ENCODE results near the gene ASIC3.
"Not testable (repeated sequence)": the region's sequence is repeated elsewhere in the genome, so short reads cannot be mapped to it uniquely, and the experiment has no call there.

The ASIC3 gene

DNA sequence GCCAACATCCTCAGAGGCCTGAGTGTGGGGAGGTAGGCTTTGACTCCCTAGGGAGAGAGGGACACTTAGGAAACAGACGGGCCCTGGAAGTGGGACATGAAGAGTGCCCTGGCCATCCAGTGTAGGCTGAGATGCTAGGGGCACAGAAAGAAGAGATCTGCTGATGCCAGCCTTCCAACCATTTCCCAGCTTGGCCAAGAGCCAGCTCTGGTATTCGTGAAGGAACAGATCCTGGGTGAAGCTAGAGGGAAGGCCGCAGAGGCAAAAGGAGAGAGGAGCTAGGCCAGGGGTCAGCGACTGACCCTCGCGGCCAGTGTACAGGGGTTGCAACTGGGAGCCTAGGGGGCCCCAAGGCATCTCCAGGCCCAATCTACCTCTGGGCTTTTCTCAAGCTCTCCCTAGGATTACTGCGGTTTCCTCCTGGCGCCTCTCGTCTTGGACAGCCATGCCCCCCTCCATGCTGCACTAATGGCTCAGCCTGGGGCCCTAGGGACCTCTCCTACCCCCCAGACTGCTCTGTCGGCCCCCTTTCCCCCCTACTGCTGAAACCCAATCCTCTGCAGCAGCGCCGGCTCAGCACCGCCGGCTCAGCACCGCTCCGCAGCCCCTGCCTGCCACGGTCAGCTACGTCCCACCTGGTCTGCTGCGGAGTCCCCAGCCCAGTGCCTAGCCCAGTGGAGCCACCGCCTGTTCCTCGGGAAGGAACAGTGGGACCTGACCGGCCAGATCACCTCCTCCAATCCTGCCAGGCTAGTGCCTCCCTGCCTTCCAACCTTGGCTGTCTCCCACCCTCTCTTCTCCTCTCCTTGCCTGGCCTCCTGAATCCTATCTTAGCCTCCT is at the start of gene ASIC3:
Gene ASIC3, plus strand, starts transcription at position 556 of the 840 bp plus-strand sequence. CDS start 355 bp downstream, outside the sequence.
- DNase-seq (ENCODE audit: low spot score), result no peak

DNA sequence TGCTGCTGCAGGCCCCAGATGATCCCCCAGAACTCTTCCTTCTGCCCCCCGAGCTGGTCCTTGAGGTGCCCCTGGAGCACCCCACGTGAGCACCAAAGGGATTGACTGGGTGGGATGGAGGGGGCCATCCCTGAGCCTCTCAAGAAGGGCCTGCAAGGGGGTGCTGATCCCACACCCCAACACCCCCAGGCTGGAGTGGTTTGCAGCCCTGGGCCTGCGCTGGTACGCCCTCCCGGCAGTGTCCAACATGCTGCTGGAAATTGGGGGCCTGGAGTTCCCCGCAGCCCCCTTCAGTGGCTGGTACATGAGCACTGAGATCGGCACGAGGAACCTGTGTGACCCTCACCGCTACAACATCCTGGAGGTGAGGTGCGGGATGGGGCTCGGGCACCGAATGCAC is 49.3 kb upstream of the ASIC3 start:
- no peak for DNase-seq (ENCODE audit: low spot score)

- DNase-seq (ENCODE audit: low spot score), result no peak
Measured at GRCh38 chr7:150999497-151000230, 48.7 kb upstream of the ASIC3 start.

DNA sequence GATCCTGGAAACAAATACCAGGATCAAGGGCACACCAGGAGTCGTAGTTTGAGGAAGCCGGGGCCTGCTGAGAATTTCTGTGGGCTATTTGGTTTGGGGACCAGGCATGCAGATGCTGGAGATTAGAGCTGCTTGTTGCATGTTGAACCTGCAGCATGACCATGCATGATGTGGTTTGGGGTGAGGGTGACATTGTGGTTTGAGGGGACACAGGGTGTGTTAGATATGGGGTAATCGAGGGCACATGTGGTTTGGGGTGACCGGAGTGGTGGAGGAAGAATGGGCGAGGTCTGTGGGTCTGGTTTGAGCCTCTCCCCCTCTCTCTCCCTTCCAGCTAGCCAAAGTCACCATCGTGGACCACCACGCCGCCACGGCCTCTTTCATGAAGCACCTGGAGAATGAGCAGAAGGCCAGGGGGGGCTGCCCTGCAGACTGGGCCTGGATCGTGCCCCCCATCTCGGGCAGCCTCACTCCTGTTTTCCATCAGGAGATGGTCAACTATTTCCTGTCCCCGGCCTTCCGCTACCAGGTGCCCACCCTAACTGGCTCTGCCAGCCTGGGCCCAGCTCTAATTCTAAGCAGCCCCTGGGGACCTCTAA is 47.3 kb upstream of the ASIC3 start:
- DNase-seq (ENCODE audit: low spot score), result no peak

GRCh38 chr7:151001546-151001945 is 46.8 kb upstream of the ASIC3 start:
- no peak for DNase-seq (ENCODE audit: low spot score)

DNA sequence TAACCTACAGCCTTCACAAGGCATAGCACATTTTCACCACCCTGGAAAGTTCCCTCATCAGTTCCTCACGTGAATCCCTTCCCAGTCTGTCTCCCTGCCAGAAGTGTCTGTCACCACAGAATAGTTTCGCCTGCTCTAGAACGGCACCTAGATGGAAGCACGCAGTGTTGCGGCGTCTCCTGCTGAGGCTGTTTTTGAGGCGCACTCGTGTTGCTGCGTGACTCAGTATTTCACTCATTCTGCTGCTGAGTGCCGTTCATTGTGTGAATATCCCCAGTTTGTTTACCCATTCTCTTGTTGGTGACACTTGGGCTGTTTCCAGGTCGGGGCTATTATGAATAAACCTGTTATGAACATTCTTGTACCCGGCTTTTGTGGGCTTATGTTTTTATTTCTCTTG is 44.8 kb upstream of the ASIC3 start:
- no peak for DNase-seq (ENCODE audit: low spot score)

GRCh38 chr7:151005566-151005965 is 42.8 kb upstream of the ASIC3 start:
- DNase-seq (ENCODE audit: low spot score), result no peak

- DNase-seq (ENCODE audit: low spot score), result no peak
Measured at GRCh38 chr7:151006590-151007300, 41.6 kb upstream of the ASIC3 start.

GRCh38 chr7:151007469-151007898 is 40.8 kb upstream of the ASIC3 start:
- DNase-seq (ENCODE audit: low spot score), result no peak

DNA sequence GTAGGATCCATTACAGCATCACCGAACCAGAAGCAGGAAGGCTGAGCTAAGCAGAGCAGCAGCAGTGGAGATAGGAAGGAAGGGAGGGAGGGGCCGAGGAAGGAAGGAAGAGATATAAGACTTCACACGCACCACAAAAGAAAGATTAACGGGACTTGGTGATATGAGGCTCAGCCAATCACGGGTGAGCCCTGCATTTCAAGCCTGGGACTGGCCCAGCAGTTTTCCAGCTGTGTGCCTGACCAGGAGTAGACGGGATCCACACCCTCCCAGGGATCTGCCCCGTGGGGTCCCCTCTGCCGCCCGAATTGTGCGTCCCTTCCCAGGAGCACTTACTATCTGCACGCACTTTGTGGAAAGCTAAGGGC is 40.2 kb upstream of the ASIC3 start:
- no peak for DNase-seq (ENCODE audit: low spot score)

DNA sequence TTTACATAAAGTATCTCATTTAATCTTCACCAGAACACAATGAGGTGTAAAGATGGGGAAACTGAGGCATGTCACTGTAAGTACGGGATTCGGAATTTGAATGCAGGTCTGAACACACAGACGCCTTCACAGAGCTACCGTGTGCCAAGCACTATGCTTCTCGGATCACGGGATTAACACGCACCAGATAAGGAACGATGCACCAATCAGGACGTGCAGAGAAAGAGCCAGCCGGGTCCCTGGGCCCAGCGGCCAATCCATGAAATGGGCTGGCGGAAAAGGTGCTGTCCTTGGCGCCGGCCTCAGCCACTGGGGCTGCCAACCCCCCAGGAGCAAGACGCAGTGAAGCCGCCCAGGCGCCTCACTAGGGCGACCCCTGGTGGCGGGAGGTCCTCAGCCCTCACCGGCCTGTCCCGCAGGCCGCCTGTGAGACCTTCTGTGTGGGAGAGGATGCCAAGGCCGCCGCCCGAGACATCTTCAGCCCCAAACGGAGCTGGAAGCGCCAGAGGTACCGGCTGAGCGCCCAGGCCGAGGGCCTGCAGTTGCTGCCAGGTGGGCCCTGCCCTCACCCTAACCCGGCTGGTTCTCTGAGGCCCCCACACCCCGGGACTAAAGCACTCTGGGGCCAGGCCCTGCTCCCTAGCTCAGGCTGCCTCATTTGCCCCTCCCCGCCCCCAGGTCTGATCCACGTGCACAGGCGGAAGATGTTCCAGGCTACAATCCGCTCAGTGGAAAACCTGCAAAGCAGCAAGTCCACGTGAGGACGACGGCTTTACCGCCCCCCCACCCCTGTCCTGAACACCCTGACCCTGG is 39.6 kb upstream of the ASIC3 start:
- peak; percentile 92 for DNase-seq (ENCODE audit: low spot score)

- DNase-seq (ENCODE audit: low spot score), result no peak
Measured at GRCh38 chr7:151009327-151010036, 38.8 kb upstream of the ASIC3 start.

DNA sequence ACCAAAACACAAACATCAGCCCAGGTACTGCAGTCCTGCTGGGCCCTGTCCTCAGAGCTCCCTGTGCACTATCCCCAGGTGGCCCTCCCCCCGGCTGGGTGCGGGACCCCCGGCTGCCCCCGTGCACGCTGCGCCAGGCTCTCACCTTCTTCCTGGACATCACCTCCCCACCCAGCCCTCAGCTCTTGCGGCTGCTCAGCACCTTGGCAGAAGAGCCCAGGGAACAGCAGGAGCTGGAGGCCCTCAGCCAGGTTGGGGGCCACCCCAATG is 38.4 kb upstream of the ASIC3 start:
- DNase-seq (ENCODE audit: low spot score), result no peak

GRCh38 chr7:151010307-151011096 is 37.8 kb upstream of the ASIC3 start:
- no peak for DNase-seq (ENCODE audit: low spot score)

- no peak for DNase-seq (ENCODE audit: low spot score)
Measured at GRCh38 chr7:151011097-151011409, 37.3 kb upstream of the ASIC3 start.

DNA sequence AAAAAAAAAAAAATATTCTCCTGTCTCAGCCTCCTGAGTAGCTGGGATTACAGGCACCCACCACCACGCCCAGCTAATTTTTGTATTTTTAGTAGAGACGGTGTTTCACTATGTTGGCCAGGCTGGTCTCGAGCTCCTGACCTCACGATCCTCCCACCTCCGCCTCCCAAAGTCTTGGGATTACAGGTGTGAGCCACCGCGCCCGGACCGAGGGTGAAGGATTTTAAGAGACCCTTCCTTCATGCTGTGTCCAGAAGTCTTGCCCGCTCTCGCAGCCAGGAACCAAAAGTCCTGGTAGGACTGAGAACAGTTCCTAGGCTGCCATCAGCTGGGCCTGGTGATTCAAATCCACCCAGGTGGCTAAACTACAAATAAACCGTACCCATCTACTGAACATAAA is 36.7 kb upstream of the ASIC3 start:
- not testable (repeated sequence) for DNase-seq (ENCODE audit: low spot score)

DNA sequence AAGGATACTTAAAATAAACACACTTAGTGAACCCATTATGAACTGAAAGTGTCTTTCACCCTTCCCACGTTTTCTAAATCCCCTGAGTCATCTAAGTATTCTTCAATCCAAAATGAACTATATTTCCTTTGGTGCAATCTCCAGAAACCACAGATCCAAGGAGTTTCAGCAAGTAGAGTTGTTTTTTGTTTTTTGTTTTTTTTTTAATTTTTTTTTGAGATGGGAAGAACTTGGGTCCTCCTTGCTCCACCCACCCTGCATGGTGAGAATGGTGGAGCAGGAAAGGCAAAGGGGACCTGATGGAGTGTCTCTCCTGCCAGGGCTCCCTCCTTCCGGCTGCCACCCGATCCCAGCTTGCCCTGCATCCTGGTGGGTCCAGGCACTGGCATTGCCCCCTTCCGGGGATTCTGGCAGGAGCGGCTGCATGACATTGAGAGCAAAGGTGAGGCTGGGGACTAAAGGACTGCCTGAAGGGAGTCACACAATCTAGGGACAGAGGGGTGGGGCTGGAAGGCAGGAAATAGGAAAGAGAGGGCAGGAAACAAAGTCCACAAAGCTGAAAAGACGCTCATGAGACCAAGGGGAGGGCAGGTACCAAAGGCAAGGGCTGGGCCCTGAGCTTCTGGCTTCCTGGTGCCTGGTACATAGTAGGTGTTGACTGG is 36.2 kb upstream of the ASIC3 start:
- peak; percentile 57 for DNase-seq (ENCODE audit: low spot score)

DNA sequence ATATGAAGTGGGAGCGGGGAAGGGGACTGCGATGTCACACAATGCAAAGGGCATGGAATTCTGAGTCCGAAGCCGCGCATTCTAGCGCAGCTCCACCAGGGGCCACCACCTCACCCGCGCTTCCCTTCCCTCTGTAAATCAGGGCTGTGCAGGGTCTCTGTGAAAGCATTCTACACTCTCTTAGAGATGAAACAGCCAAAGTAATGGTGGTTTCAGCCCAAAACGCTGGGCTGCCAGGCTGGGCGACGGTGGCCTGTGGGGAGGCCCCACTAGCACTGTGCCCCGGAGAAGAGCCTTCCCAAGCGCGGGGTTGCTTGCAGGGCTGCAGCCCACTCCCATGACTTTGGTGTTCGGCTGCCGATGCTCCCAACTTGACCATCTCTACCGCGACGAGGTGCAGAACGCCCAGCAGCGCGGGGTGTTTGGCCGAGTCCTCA is 35.4 kb upstream of the ASIC3 start:
- peak; percentile 94 for DNase-seq (ENCODE audit: low spot score)

- no peak for DNase-seq (ENCODE audit: low spot score)
Measured at GRCh38 chr7:151013356-151013732, 35.0 kb upstream of the ASIC3 start.

Data from HuH-7.5 (cell line).